Loucy (cell line): ENCODE data around the gene TRPV2.

Source experiments
- H2AFZ ChIP-seq: fragments of 200-600 bp; sonication (generic); 2 replicates; pipeline ENCODE4 v1.6.0; 2016; ENCODE audit warnings: antibody characterized with exemption, mild to moderate bottlenecking, low read length, moderate library complexity
- H3F3A ChIP-seq: fragments of 200-600 bp; 2 replicates; pipeline ENCODE4 v1.6.0; 2016; ENCODE audit warnings: antibody characterized with exemption, low read depth, mild to moderate bottlenecking
- H3K27me3 ChIP-seq: fragments of 200-600 bp; sonication (generic); 2 replicates; pipeline ENCODE4 v1.6.1; 2014; ENCODE audit warnings: low read length, mild to moderate bottlenecking; ENCODE audit not compliant: insufficient read depth, poor library complexity, severe bottlenecking
- H3K36me3 ChIP-seq: fragments of 200-600 bp; sonication (generic); 2 replicates; pipeline ENCODE4 v1.6.1; 2016; ENCODE audit warnings: low read length; ENCODE audit not compliant: insufficient read depth
- H3K4me1 ChIP-seq: fragments of 200-600 bp; sonication (generic); 2 replicates; pipeline ENCODE4 v1.5.1; 2014; ENCODE audit warnings: low read length, mild to moderate bottlenecking; ENCODE audit not compliant: insufficient read depth, poor library complexity, severe bottlenecking
- H3K4me2 ChIP-seq: fragments of 200-600 bp; sonication (generic); 2 replicates; pipeline ENCODE4 v1.6.0; 2014; ENCODE audit warnings: antibody characterized with exemption, low read length, low read depth, mild to moderate bottlenecking; ENCODE audit not compliant: poor library complexity, severe bottlenecking
- H3K4me3 ChIP-seq: fragments of 200-600 bp; sonication (generic); 2 replicates; pipeline ENCODE4 v1.5.1; 2014; ENCODE audit warnings: low read length, mild to moderate bottlenecking, mixed read lengths; ENCODE audit not compliant: poor library complexity, severe bottlenecking
- H3K79me2 ChIP-seq: fragments of 200-600 bp; sonication (generic); 2 replicates; pipeline ENCODE4 v1.6.1; 2014; ENCODE audit warnings: low read length; ENCODE audit not compliant: insufficient read depth
- H3K9ac ChIP-seq: fragments of 200-600 bp; sonication (generic); 2 replicates; pipeline ENCODE4 v1.6.0; 2014; ENCODE audit warnings: mild to moderate bottlenecking, low read depth, low read length, moderate library complexity; ENCODE audit not compliant: poor library complexity, severe bottlenecking
- H3K9me2 ChIP-seq: fragments of 200-600 bp; sonication (generic); replicated peaks from 2 replicates; pipeline ENCODE4 v1.6.1; 2016; ENCODE audit warnings: low read depth, low read length, mixed read lengths
- H3K9me3 ChIP-seq: fragments of 200-600 bp; sonication (generic); 2 replicates; pipeline ENCODE4 v1.6.1; 2014; ENCODE audit warnings: mild to moderate bottlenecking, antibody characterized with exemption, low read length, low read depth; ENCODE audit not compliant: insufficient read depth
- H4K20me1 ChIP-seq: fragments of 200-600 bp; sonication (generic); 2 replicates; pipeline ENCODE4 v1.6.0; 2014; ENCODE audit warnings: antibody characterized with exemption, low read length, mild to moderate bottlenecking; ENCODE audit not compliant: insufficient read depth, poor library complexity, severe bottlenecking
- CTCF ChIP-seq: fragments of 200-600 bp; sonication (generic); conservative IDR thresholded peaks from 2 replicates; pipeline ENCODE4 v1.5.1; 2014; ENCODE audit warnings: mild to moderate bottlenecking, antibody characterized with exemption, low read length
- EZH2phosphoT487 ChIP-seq: fragments of 200-600 bp; IDR thresholded peaks from 2 replicates; pipeline ENCODE4 v1.6.1; 2018; ENCODE audit warnings: antibody characterized with exemption, mild to moderate bottlenecking, moderate library complexity, borderline replicate concordance

TRPV2 gene

GRCh38 chr17:16477255-16477654 is 61.9 kb downstream of the TRPV2 start:
- no peak for TF ChIP-seq CTCF
- TF ChIP-seq EZH2phosphoT487: no peak
- no peak overlapping the region for H3K4me2 ChIP-seq
- no peak overlapping the region for H3K4me3 ChIP-seq
- H4K20me1 ChIP-seq: no peaks in the 10 kb centered on the region
- H3K27me3 ChIP-seq: no peaks in the 10 kb centered on the region
- H3K79me2 ChIP-seq: no peaks in the 10 kb centered on the region
- H2AFZ ChIP-seq: no peak overlapping the region
- H3K36me3 ChIP-seq: no peaks in the 10 kb centered on the region
- no peaks in the 10 kb centered on the region for H3K9me3 ChIP-seq
- H3K9me2 ChIP-seq: no peaks in the 10 kb centered on the region
- H3K4me1 ChIP-seq: no peaks in the 10 kb centered on the region
- no peak overlapping the region for H3K9ac ChIP-seq
- no peaks in the 10 kb centered on the region for H3F3A ChIP-seq

GRCh38 chr17:16477666-16478065 is 62.3 kb downstream of the TRPV2 start:
- Histone ChIP-seq H3F3A (no peaks in the 10 kb centered on the region), H3K36me3 (no peaks in the 10 kb centered on the region), H3K4me1 (no peaks in the 10 kb centered on the region), H3K79me2 (no peaks in the 10 kb centered on the region), H3K4me3 (no peak overlapping the region), H3K9me3 (no peaks in the 10 kb centered on the region), H3K4me2 (no peak overlapping the region), H3K27me3 (no peaks in the 10 kb centered on the region), H3K9me2 (no peaks in the 10 kb centered on the region), H4K20me1 (no peaks in the 10 kb centered on the region), H2AFZ (no peak overlapping the region), H3K9ac (no peak overlapping the region)
- no peak for TF ChIP-seq CTCF
- TF ChIP-seq EZH2phosphoT487: no peak

GRCh38 chr17:16478649-16479048 is 63.3 kb downstream of the TRPV2 start:
- Histone ChIP-seq H3K27me3 (no peaks in the 10 kb centered on the region), H2AFZ (no peak overlapping the region), H3K9me2 (no peaks in the 10 kb centered on the region), H3K4me2 (no peak overlapping the region), H3K79me2 (no peaks in the 10 kb centered on the region), H4K20me1 (no peaks in the 10 kb centered on the region), H3K4me3 (no peak overlapping the region), H3F3A (no peaks in the 10 kb centered on the region), H3K9me3 (no peaks in the 10 kb centered on the region), H3K4me1 (no peaks in the 10 kb centered on the region), H3K9ac (no peak overlapping the region), H3K36me3 (no peaks in the 10 kb centered on the region)
- TF ChIP-seq CTCF (no peak), EZH2phosphoT487 (no peak)
